NB4 (cell line): ENCODE data around the gene HGFAC.

Experiments
- DNase-seq: peaks from one replicate; pipeline ENCODE4 v3.0.0; 2010; ENCODE audit warnings: low read depth
- H3K4me3 ChIP-seq: one replicate; pipeline ENCODE4 v1.5.1; 2011; ENCODE audit warnings: mild to moderate bottlenecking, low read depth, low read length, moderate library complexity
- MYC ChIP-seq: IDR thresholded peaks from 2 replicates; pipeline ENCODE4 v1.6.1; 2011; ENCODE audit warnings: low read depth, low read length
- POLR2A ChIP-seq: IDR thresholded peaks from 2 replicates; pipeline ENCODE4 v1.6.1; 2011; ENCODE audit warnings: mild to moderate bottlenecking; ENCODE audit not compliant: insufficient read length; ENCODE audit errors: extremely low read depth
- TF ChIP-seq, protein P1 (sequence below): IDR thresholded peaks from 2 replicates; pipeline ENCODE4 v1.6.1; 2011; ENCODE audit warnings: low read depth, low read length
- TF ChIP-seq, protein P2 (sequence below): IDR thresholded peaks from one replicate; pipeline ENCODE4 v1.5.1; 2012; ENCODE audit warnings: low read depth, low read length

HGFAC gene

DNA sequence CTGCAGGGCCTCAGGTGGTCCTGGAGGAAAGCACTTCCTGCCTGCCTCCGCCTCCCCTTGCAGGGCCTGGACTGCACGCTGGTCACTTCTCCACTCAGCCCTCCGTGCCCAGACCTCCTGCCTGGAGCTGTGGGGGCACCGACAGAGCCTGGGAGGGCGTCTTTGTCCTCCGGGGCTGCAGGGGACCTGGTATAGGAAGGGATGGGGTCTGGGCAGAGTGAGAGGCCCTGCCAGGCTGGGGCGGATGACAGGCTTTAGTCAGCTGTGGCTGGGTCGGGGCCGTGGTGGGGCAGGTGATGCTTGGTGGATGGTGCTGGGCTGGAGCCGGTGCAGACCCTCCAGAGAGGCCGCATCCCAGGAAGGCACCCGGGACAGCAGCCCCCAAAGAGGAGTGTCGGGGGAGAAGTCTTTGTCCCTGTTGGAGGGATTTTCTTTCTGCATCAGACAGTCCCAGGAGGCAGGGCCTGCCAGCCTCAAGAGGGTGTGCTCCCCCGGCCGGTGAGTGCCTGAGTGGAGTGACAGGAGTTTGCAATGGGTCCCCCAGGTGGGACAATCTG lies 22.7 kb downstream of the HGFAC start:
- DNase-seq, result no peak
- no peak overlapping the region for H3K4me3 ChIP-seq
- TF ChIP-seq POLR2A, result no peak

DNA sequence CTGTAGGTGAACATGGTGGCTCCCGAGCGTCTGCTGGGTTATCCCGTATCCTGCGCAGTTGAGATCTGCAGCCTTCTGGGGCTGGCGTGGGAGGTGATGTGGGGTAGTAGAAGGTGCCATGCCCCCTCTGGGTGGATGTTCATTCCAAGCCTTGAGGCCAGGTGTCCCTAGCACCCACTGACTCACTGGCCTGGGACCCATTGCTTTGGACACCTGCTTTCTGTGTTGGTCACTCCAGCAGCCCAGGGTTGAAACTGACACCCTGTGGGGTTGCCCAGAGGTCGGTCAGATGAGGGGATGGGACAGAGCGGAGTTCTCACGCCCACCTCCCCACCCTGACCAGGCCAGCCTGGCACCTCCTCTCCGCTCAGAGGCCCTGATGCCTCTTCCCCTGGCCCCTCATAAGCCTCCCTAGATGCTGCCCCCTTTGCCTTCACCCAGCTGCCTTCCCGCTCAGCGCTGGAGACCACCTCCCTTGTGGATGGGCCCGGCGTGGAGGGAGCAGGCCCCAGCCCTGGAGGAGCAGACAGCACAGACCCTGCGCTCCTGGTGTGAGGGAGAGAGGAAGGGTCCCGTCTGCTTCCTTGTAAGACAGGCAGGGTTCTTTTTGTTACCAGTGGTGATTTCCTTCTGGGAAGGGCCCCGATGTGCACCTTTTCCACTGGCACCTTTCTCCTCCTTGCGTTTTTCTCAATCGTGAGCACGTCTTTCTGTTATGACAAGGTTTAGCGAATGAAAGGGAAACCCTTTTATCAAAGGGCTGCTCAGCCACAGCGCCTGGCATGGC lies 23.3 kb downstream of the HGFAC start:
- DNase-seq, result no peak
- TF ChIP-seq MYC, result no peak
- TF ChIP-seq, protein P1, sequence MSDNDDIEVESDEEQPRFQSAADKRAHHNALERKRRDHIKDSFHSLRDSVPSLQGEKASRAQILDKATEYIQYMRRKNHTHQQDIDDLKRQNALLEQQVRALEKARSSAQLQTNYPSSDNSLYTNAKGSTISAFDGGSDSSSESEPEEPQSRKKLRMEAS, result no peak
- no peak for TF ChIP-seq POLR2A
- TF ChIP-seq, protein P2, sequence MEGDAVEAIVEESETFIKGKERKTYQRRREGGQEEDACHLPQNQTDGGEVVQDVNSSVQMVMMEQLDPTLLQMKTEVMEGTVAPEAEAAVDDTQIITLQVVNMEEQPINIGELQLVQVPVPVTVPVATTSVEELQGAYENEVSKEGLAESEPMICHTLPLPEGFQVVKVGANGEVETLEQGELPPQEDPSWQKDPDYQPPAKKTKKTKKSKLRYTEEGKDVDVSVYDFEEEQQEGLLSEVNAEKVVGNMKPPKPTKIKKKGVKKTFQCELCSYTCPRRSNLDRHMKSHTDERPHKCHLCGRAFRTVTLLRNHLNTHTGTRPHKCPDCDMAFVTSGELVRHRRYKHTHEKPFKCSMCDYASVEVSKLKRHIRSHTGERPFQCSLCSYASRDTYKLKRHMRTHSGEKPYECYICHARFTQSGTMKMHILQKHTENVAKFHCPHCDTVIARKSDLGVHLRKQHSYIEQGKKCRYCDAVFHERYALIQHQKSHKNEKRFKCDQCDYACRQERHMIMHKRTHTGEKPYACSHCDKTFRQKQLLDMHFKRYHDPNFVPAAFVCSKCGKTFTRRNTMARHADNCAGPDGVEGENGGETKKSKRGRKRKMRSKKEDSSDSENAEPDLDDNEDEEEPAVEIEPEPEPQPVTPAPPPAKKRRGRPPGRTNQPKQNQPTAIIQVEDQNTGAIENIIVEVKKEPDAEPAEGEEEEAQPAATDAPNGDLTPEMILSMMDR, result no peak
- H3K4me3 ChIP-seq, result no peak overlapping the region

DNA sequence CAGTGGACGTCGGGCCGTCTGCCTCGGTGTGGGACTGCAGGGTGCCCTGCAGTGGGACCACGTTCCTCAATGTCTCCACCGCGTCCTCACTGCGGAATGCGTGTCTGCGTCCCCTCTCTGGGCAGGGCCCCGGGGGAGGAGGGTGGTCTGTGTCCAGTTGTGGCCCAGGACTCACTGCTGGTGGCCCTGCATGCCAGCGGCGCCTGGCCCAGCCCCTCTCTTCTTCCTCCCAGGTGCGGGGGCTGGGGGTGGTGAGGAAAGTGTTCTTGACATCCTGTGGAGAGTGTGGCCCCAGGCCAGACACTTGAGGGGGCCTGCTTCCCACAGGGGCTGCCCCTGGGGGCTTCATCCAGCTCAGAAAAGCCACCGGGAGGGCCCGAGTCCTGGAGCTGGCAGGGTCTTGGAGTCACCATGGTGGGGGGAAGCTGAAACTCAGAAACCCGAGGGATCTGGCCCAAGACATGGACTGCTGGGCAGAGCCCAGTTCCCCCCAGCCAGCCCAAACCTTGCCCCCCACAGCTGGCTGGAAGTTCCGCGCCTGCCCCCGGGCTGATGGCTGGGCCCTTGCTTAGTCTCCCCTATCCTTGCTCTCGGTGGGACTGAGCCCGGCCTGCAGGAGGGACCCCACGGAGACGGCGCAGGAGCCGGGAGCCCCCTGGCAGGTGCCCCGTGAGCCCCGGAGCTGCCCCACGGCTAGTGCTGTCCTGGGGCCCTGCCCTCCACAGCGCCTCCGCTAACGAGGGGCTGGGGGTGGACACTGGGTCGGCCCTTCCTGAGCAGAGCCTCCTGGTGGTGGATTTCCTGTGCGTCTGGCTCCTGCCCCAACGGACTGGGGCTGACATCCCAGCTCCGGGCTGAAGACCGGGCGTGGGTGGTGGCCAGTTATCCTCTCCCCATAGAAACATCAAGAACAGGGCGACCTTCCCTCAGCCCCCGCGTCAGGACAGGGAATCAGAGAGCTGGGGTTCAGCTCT lies 24.2 kb downstream of the HGFAC start:
- H3K4me3 ChIP-seq, result no peak overlapping the region
- no peak for DNase-seq
- TF ChIP-seq, protein P1, result no peak
- TF ChIP-seq, protein P2, result no peak
- no peak for TF ChIP-seq POLR2A
- TF ChIP-seq MYC, result no peak

DNA sequence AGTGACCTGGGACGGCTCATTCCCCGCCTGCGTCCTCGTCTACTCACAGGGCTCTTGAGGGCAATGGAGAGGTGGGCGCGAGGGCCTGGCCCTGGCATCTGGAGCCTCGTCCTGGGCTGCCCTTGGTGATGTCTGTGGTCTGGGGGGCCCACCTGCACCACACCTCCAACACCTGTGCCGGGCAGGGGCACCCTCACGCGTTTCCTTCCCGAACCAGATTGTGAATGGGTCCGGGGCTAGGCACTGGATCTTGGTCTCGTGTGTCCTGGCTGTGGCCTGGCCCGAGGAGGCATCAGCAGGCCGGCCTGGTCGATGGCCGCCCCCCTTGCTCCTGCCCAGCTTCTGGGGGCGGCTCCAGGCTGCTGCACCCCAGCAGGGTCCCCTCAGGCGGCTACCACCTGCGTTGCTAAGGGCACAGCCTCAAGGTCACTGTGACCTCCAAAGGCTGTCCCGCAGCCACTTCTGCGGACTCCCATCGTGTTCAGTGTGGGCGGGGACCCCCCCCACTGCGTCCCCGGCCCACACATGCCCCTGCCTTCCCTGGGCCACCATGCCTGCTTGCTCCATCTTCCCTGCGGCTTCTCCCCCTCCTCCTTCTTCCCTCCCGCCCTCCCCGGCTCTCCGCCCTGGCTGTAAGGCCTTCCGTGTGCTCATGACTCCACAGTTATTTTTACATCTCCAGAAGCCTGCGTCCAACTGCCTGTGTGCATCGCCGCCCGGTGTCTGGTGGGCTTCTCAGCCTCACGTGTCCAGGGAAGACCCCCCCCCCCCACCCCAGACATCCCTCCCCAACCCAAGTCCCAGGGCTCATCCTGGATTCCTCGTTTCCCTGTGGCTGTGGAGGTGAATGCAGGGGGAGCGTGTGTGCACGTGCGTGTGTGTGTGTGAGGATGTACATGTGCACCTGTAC lies 25.2 kb downstream of the HGFAC start:
- no peak overlapping the region for H3K4me3 ChIP-seq
- no peak for TF ChIP-seq MYC
- TF ChIP-seq, protein P1, result no peak
- TF ChIP-seq, protein P2, result no peak
- TF ChIP-seq POLR2A, result no peak

DNA sequence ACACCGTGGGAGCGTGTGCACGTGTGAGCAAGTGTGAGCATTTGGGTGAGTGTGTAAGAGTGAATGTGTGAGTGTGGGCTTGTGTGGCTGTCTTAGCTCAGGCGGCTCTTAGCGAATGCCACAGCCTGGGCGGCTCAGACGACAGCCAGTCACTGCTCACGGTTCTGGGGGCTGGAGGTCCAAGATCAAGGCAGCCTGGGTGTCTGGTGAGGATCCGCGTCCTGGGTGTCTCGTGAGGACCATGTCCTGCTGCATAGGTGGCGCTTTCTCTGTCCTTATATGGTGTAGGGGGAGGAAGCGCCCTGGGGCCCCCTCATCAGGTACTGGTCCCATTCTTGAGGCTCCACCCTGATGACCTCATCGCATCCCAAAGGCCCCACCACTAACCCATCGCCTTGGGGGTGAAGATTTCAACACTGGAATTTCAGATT lies 25.8 kb downstream of the HGFAC start:
- TF ChIP-seq MYC, result no peak
- TF ChIP-seq, protein P1, result no peak
- no peak for DNase-seq
- H3K4me3 ChIP-seq, result no peak overlapping the region

More for the DNA sequence above, 25.2 kb downstream of the HGFAC start:
- no peak for DNase-seq

DNA sequence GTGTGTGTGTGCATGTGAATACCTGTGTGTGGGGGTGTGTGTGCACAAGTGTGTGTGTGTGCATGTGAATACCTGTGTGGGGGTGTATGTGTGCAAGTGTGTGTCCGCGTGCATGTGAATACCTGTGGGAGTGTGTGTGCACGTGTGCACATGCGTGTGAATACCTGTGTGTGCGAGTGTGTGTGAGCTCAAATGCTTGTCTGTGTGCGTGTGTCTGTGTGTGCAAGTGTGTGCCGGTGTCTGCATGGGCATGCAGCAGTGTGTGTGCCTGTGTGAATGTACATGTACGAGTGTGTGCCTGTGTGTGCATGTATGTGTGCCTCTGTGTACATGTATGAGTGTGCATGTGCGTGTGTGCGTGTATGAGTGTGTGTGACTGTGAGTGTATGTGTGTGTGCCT lies 26.4 kb downstream of the HGFAC start:
- no peak overlapping the region for H3K4me3 ChIP-seq
- TF ChIP-seq, protein P1, result no peak
- TF ChIP-seq MYC (no peak), POLR2A (no peak)
- TF ChIP-seq, protein P2, result no peak
- DNase-seq, result no peak
